ENCODE measurements around the gene ZNF232. TPM values are rescaled to one million over a fixed set of nuclear protein-coding genes. Genes with fewer than 3 reads are reported as not detected.
"Not testable (repeated sequence)": the region's sequence is repeated elsewhere in the genome, so short reads cannot be mapped to it uniquely, and the experiment has no call there.

Gene ZNF232
- polyA plus RNA-seq, 2 donors = 4.3 to 5.8 TPM

DNA sequence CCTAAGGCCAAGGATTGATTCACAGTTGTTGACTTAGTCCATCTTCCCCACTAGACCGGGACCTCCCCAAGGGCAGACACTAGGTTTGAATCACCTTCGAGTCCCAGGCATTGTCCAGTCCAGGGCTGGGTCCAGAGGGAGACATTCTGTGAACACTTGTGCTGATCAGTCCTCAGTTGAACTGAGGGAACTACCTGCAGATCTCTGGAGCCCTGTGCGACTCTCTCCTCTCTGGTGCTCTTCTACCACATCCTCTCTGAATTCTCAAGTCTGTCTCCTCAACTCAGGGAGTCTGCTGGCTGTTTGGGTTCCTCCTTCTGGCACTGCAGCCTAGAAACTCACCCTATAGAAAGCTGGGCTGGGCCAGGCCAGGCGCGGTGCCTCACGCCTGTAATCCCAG is 10.8 kb downstream of the ZNF232 start:
- WGBS, 2 donors = 80 to 90% methylated on average over 6 of the region's 6 CpGs
- Histone ChIP-seq H3K27me3 (ENCODE audit: control insufficient read depth in 1 of 2, insufficient read depth in 2 of 2, low read length in 2 of 2) (peaks cover 0 to 5% of the 10 kb centered on the region in 2 donors), H3K36me3 (ENCODE audit: control insufficient read depth in 2 of 2, insufficient read depth in 2 of 2, low read length in 1 of 2) (peaks cover 0 to under 1% of the 10 kb centered on the region in 2 donors), H3K27ac (ENCODE audit: low read depth in 2 of 2, low read length in 1 of 2) (no peak overlapping the region), H3K9me3 (ENCODE audit: control insufficient read depth in 2 of 2, insufficient read depth in 1 of 2, low read depth in 1 of 2, low read length in 1 of 2) (peaks cover 3 to 11% of the 10 kb centered on the region in 2 donors), H3K4me1 (ENCODE audit: control insufficient read depth in 2 of 2, insufficient read depth in 2 of 2, low read length in 1 of 2) (peaks cover 0 to 5% of the 10 kb centered on the region in 2 donors), H3K4me3 (ENCODE audit: low read depth in 1 of 2, low read length in 2 of 2) (no peak overlapping the region)

DNA sequence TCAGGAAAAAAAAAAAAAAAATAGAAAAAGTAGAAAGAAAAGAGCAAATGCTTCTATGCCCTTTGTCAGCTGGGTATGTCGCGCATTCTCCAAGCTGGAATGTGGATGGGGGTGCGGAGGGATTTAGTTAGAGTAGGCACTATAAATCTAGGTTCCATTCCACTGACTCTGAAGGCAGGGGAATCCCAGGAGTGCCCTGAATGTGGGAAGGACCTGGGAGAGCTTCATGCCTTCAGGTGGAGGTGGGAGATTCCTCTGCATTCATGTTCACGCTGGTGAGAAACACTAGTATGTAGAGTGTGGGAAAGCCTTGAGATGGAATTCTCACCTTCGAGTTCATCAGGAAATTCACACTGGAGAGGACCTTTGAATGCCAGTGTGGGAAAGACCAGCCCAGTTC is 12.4 kb downstream of the ZNF232 start:
- 64 to 72% methylated on average over 5 of the region's 5 CpGs for WGBS, 2 donors

GRCh38 chr17:5097101-5097834 is 14.4 kb downstream of the ZNF232 start:
- 4 to 6% methylated on average over 50 to 63 of the region's 63 CpGs for WGBS, 2 donors
- H3K27ac ChIP-seq (ENCODE audit: low read depth in 2 of 2, low read length in 1 of 2) = no peak overlapping the region

More for the DNA sequence above, 12.4 kb downstream of the ZNF232 start:
- Histone ChIP-seq H3K4me3 (ENCODE audit: low read depth in 1 of 2, low read length in 2 of 2) (no peak overlapping the region), H3K36me3 (ENCODE audit: control insufficient read depth in 2 of 2, insufficient read depth in 2 of 2, low read length in 1 of 2) (no peaks in the 10 kb centered on the region), H3K27ac (ENCODE audit: low read depth in 2 of 2, low read length in 1 of 2) (no peak overlapping the region), H3K4me1 (ENCODE audit: control insufficient read depth in 2 of 2, insufficient read depth in 2 of 2, low read length in 1 of 2) (peaks cover 0 to 5% of the 10 kb centered on the region in 2 donors), H3K9me3 (ENCODE audit: control insufficient read depth in 2 of 2, insufficient read depth in 1 of 2, low read depth in 1 of 2, low read length in 1 of 2) (peaks cover 4 to 15% of the 10 kb centered on the region in 2 donors), H3K27me3 (ENCODE audit: control insufficient read depth in 1 of 2, insufficient read depth in 2 of 2, low read length in 2 of 2) (peaks cover 0 to 5% of the 10 kb centered on the region in 2 donors)

DNA sequence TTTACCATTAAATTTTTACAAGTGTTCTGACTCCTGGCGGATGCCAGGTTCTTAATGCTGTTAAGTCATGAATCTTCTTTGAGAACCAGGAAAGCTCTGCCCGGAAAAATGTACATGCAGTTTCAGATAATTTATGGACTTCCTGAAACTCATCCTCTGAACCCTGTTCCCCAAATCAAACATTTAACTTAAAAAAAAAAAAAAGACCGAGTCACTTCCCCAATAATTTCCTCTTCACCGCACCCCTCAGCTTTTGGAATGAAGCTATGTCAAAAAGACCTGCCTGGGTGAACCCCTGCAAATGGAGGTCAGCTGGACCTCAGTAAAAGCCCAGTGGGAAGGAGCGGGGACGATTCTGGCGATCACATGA is 15.0 kb downstream of the ZNF232 start:
- Histone ChIP-seq H3K36me3 (ENCODE audit: control insufficient read depth in 2 of 2, insufficient read depth in 2 of 2, low read length in 1 of 2) (peaks cover 0 to 5% of the 10 kb centered on the region in 2 donors), H3K4me1 (ENCODE audit: control insufficient read depth in 2 of 2, insufficient read depth in 2 of 2, low read length in 1 of 2) (peaks cover 0 to 5% of the 10 kb centered on the region in 2 donors), H3K4me3 (ENCODE audit: low read depth in 1 of 2, low read length in 2 of 2) (peak overlapping the region in 1 of 2 donors; percentile 37), H3K27me3 (ENCODE audit: control insufficient read depth in 1 of 2, insufficient read depth in 2 of 2, low read length in 2 of 2) (peaks cover 0 to 5% of the 10 kb centered on the region in 2 donors), H3K9me3 (ENCODE audit: control insufficient read depth in 2 of 2, insufficient read depth in 1 of 2, low read depth in 1 of 2, low read length in 1 of 2) (peaks cover 11 to 26% of the 10 kb centered on the region in 2 donors), H3K27ac (ENCODE audit: low read depth in 2 of 2, low read length in 1 of 2) (no peak overlapping the region)
- 17 to 18% methylated on average over 7 of the region's 7 CpGs for WGBS, 2 donors

More at GRCh38 chr17:5097101-5097834, 14.4 kb downstream of the ZNF232 start:
- H3K9me3 ChIP-seq (ENCODE audit: control insufficient read depth in 2 of 2, insufficient read depth in 1 of 2, low read depth in 1 of 2, low read length in 1 of 2) = peaks cover 11 to 26% of the 10 kb centered on the region in 2 donors
- H3K4me1 ChIP-seq (ENCODE audit: control insufficient read depth in 2 of 2, insufficient read depth in 2 of 2, low read length in 1 of 2) = peaks cover 0 to 5% of the 10 kb centered on the region in 2 donors
- H3K4me3 ChIP-seq (ENCODE audit: low read depth in 1 of 2, low read length in 2 of 2) = peak overlapping the region; percentile 37 to 43
- H3K36me3 ChIP-seq (ENCODE audit: control insufficient read depth in 2 of 2, insufficient read depth in 2 of 2, low read length in 1 of 2) = peaks cover 0 to under 1% of the 10 kb centered on the region in 2 donors
- peaks cover 0 to 5% of the 10 kb centered on the region in 2 donors for H3K27me3 ChIP-seq (ENCODE audit: control insufficient read depth in 1 of 2, insufficient read depth in 2 of 2, low read length in 2 of 2)

GRCh38 chr17:5092218-5093010 is 19.3 kb downstream of the ZNF232 start:
- peaks cover 19 to 47% of the 10 kb centered on the region in 2 donors for H3K9me3 ChIP-seq (ENCODE audit: control insufficient read depth in 2 of 2, insufficient read depth in 1 of 2, low read depth in 1 of 2, low read length in 1 of 2)
- peaks cover 0 to 5% of the 10 kb centered on the region in 2 donors for H3K4me1 ChIP-seq (ENCODE audit: control insufficient read depth in 2 of 2, insufficient read depth in 2 of 2, low read length in 1 of 2)
- no peak overlapping the region for H3K4me3 ChIP-seq (ENCODE audit: low read depth in 1 of 2, low read length in 2 of 2)
- peaks cover 11 to 15% of the 10 kb centered on the region in 2 donors for H3K36me3 ChIP-seq (ENCODE audit: control insufficient read depth in 2 of 2, insufficient read depth in 2 of 2, low read length in 1 of 2)
- H3K27ac ChIP-seq (ENCODE audit: low read depth in 2 of 2, low read length in 1 of 2) = no peak overlapping the region
- peaks cover 0 to 4% of the 10 kb centered on the region in 2 donors for H3K27me3 ChIP-seq (ENCODE audit: control insufficient read depth in 1 of 2, insufficient read depth in 2 of 2, low read length in 2 of 2)
- WGBS, 2 donors = 97 to 98% methylated on average over 6 of the region's 6 CpGs

DNA sequence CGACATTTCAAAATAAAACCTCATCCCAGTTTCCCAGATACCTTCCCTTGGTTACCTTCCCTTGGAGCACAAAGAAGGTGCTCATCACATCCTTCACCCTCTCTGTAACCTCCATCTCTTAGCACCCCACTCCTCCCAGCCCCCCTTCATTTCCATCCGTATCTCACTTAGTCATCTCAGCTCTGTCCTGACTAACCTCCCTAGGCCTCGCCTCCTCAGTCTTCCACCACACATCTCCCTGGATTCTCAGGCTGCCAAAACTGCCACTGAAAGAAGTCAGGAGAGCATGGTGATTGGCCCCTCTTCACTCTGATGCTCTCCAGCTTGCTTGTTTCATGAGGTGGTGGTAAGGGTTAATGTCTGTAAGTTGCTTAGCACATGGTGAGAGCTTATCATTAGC is 31.1 kb downstream of the ZNF232 start:
- no peak overlapping the region for H3K27ac ChIP-seq (ENCODE audit: low read depth in 2 of 2, low read length in 1 of 2)
- no peaks in the 10 kb centered on the region for H3K27me3 ChIP-seq (ENCODE audit: control insufficient read depth in 1 of 2, insufficient read depth in 2 of 2, low read length in 2 of 2)
- no peak overlapping the region for H3K4me3 ChIP-seq (ENCODE audit: low read depth in 1 of 2, low read length in 2 of 2)
- H3K36me3 ChIP-seq (ENCODE audit: control insufficient read depth in 2 of 2, insufficient read depth in 2 of 2, low read length in 1 of 2) = peaks cover 0 to 3% of the 10 kb centered on the region in 2 donors
- H3K9me3 ChIP-seq (ENCODE audit: control insufficient read depth in 2 of 2, insufficient read depth in 1 of 2, low read depth in 1 of 2, low read length in 1 of 2) = peaks cover 0 to 2% of the 10 kb centered on the region in 2 donors
- WGBS, 2 donors = 84 to 91% methylated on average over 3 of the region's 3 CpGs
- H3K4me1 ChIP-seq (ENCODE audit: control insufficient read depth in 2 of 2, insufficient read depth in 2 of 2, low read length in 1 of 2) = peaks cover 4 to 8% of the 10 kb centered on the region in 2 donors

DNA sequence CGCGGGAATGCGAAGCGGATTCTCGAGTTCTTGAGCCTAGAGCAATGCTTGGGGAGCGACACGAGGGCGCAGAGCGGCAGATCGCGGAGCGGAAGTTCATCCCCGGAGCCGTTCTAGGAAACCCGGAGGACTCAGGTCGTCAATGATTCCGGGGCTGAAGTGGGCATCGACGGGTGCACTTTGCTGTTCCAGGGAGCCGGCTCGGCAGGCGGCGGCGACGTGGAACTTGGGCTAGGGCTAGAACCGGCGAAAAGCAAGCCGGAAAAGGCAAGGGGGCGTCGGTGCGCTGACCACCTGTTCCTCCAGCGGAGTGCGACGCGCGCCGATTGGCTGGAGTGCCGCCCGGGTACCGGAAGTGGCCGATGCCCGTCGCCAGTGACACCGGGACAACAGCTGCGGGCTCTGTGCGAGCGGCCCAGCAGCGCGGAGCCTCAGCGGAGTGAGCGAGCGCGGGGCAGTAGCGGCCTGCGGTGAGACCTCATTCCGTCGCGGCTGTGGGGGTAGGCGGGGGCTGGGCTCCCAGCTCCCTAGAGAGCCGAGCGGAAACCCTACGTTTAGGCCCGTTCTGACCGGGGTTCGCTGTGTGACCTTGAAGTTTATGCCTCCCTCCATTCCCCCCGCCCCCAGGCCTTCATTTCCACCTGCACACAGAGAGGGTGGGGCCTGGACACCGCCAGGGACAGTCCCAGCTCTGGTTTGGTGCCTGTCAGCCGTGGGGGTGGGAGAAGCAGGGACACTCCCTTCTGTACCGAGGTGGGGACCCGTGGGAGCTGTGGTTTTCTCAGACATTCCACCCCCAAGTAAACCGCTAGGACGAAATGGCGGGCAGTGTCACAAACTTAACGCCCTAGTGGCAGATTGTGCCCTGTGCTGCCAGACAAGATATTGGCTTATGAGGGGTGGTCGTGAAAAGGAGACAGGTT is 33.3 kb downstream of the ZNF232 start, which contains the start of gene ZFP3:
TSS of gene ZFP3 (plus strand) at position 362 of the 923 bp plus-strand sequence. CDS start 13,038 bp downstream, outside the sequence.
- Histone ChIP-seq H3K27me3 (ENCODE audit: control insufficient read depth in 1 of 2, insufficient read depth in 2 of 2, low read length in 2 of 2) (no peaks in the 10 kb centered on the region), H3K4me3 (ENCODE audit: low read depth in 1 of 2, low read length in 2 of 2) (peak within 1 kb of the TSS; percentile 78 to 86), H3K4me1 (ENCODE audit: control insufficient read depth in 2 of 2, insufficient read depth in 2 of 2, low read length in 1 of 2) (peaks cover 4 to 8% of the 10 kb centered on the region in 2 donors), H3K27ac (ENCODE audit: low read depth in 2 of 2, low read length in 1 of 2) (peak within 1 kb of the TSS; percentile 78 to 86), H3K9me3 (ENCODE audit: control insufficient read depth in 2 of 2, insufficient read depth in 1 of 2, low read depth in 1 of 2, low read length in 1 of 2) (peaks cover 0 to 2% of the 10 kb centered on the region in 2 donors), H3K36me3 (ENCODE audit: control insufficient read depth in 2 of 2, insufficient read depth in 2 of 2, low read length in 1 of 2) (peaks cover 0 to 3% of the 10 kb centered on the region in 2 donors)
- 1% methylated on average over 63 to 75 of the region's 75 CpGs for WGBS, 2 donors

- Histone ChIP-seq H3K4me1 (ENCODE audit: control insufficient read depth in 2 of 2, insufficient read depth in 2 of 2, low read length in 1 of 2) (peaks cover 4 to 8% of the 10 kb centered on the region in 2 donors), H3K27me3 (ENCODE audit: control insufficient read depth in 1 of 2, insufficient read depth in 2 of 2, low read length in 2 of 2) (no peaks in the 10 kb centered on the region), H3K9me3 (ENCODE audit: control insufficient read depth in 2 of 2, insufficient read depth in 1 of 2, low read depth in 1 of 2, low read length in 1 of 2) (peaks cover 0 to 2% of the 10 kb centered on the region in 2 donors), H3K27ac (ENCODE audit: low read depth in 2 of 2, low read length in 1 of 2) (peak overlapping the region; percentile 78 to 86), H3K4me3 (ENCODE audit: low read depth in 1 of 2, low read length in 2 of 2) (peak overlapping the region; percentile 78 to 86), H3K36me3 (ENCODE audit: control insufficient read depth in 2 of 2, insufficient read depth in 2 of 2, low read length in 1 of 2) (peaks cover 0 to 3% of the 10 kb centered on the region in 2 donors)
- WGBS, 2 donors = 21 to 26% methylated on average over 14 of the region's 14 CpGs
Observed at GRCh38 chr17:5077781-5078105, 33.9 kb downstream of the ZNF232 start.

- not testable (repeated sequence) for H3K27me3 ChIP-seq (ENCODE audit: control insufficient read depth in 1 of 2, insufficient read depth in 2 of 2, low read length in 2 of 2); H3K36me3 ChIP-seq (ENCODE audit: control insufficient read depth in 2 of 2, insufficient read depth in 2 of 2, low read length in 1 of 2); H3K4me1 ChIP-seq (ENCODE audit: control insufficient read depth in 2 of 2, insufficient read depth in 2 of 2, low read length in 1 of 2); H3K9me3 ChIP-seq (ENCODE audit: control insufficient read depth in 2 of 2, insufficient read depth in 1 of 2, low read depth in 1 of 2, low read length in 1 of 2)
- Histone ChIP-seq H3K4me3 (ENCODE audit: low read depth in 1 of 2, low read length in 2 of 2) (peak overlapping the region in 1 of 2 donors; percentile 78), H3K27ac (ENCODE audit: low read depth in 2 of 2, low read length in 1 of 2) (peak overlapping the region; percentile 78 to 86)
- WGBS, 2 donors = 97 to 98% methylated on average over 24 of the region's 24 CpGs
Observed at GRCh38 chr17:5077275-5077674, 34.4 kb downstream of the ZNF232 start.
